GM04503 (cell line): ENCODE measurements around the gene PLEKHB1.
"Not testable (repeated sequence)": the region's sequence is repeated elsewhere in the genome, so short reads cannot be mapped to it uniquely, and the experiment has no call there.

Experiments used
- DNase-seq: peaks from one replicate; pipeline ENCODE4 v3.0.0-alpha.2; 2012; ENCODE audit warnings: low read depth

PLEKHB1 gene

DNA sequence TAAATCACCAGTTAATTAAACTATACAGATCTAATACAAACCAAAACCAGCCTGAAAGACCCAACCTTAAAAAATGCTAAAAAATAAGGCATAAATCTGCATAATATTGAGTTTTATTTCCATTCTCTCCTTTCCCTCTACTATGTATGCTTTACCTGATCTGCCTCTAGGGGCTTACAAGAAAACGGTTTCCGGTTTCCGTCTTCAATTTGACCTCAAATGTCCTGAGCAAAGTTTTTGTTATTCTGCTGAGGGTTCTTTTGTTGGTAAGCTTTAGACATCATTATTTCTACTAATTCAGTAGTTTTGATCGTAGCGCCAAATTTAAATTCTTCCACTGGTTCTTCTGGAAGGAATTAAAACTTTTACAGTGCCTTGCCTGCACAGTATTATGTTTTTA lies 30.2 kb downstream of the PLEKHB1 start:
- DNase-seq: not testable (repeated sequence)

- DNase-seq: no peak
Measured at GRCh38 chr11:73680687-73681086, 34.3 kb downstream of the PLEKHB1 start.

- DNase-seq: no peak
Measured at GRCh38 chr11:73693899-73694525, 47.6 kb downstream of the PLEKHB1 start.

DNA sequence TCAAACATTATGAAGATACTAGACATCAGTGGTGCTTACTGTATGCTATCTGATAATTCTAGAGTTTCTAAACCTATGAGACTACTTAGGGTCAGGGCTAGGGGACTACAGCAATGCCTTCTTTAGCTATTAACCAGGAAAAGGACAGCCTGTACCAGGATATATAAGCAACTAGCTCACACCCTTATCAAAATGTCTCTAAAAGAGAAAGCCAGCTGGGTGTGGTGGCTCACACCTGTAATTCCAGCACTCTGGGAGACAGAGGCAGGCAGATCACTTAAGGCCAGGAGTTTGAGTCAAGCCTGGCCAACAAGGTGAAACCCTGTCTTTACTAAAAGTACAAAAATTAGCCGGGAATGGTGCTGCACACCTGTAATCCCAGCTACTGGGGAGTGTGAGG lies 58.7 kb downstream of the PLEKHB1 start:
- DNase-seq: no peak

GRCh38 chr11:73710964-73711363 lies 64.6 kb downstream of the PLEKHB1 start:
- no peak for DNase-seq
